Head of caudate nucleus (tissue), 42 donors: ENCODE data around the gene ENTR1.
A peak's percentile ranks its signal among the peaks of the same experiment; 100 is the strongest.

ENCODE experiments used
- DNase-seq, 42 donors: peaks; one replicate each; pipeline versions ENCODE4 v3.0.0 to v3.0.0-alpha.2; 2020 to 2021; ENCODE audit warnings: mixed read lengths in 7 of 42
- intact Hi-C: fragments of 100-400 bp; cut with DNase I; formaldehyde crosslinking; loops from one replicate; pipeline ENCODE4 v1.15.0; 2022

The ENTR1 gene

GRCh38 chr9:136441191-136441680 lies 30.8 kb upstream of the ENTR1 start:
- intact Hi-C loops = loop anchor here (5.0 kb wide), 1 partner anchor 39 kb away; the partner anchor contains the start of gene SNAPC4
- DNase-seq = peak in 3 of 42 donors; percentile 24 to 61 (median 52)

GRCh38 chr9:136439481-136440408 lies 29.3 kb upstream of the ENTR1 start, which contains the start of gene INPP5E:
Gene INPP5E (minus strand): TSS chr9:136439845. CDS start chr9:136439419, 426 bp downstream.
- intact Hi-C loops = loop anchor here (5.0 kb wide), 1 partner anchor 37 kb away; the partner anchor contains the start of gene SNAPC4

GRCh38 chr9:136438548-136439480 lies 28.4 kb upstream of the ENTR1 start:
- peak in 14 of 42 donors; percentile 6 to 45 (median 24) for DNase-seq
- intact Hi-C loops = no loop called here

More at GRCh38 chr9:136439481-136440408, 29.3 kb upstream of the ENTR1 start, which contains the start of gene INPP5E:
- DNase-seq = peak in 41 of 42 donors; percentile 13 to 90 (median 76)

- intact Hi-C loops = no loop called here
- DNase-seq = peak in 29 of 42 donors; percentile 15 to 71 (median 42)
Observed at GRCh38 chr9:136437839-136438547, 27.6 kb upstream of the ENTR1 start.

GRCh38 chr9:136437430-136437829 lies 27.0 kb upstream of the ENTR1 start:
- no peak for DNase-seq
- intact Hi-C loops = no loop called here

- no peak for DNase-seq
- intact Hi-C loops = no loop called here
Observed at GRCh38 chr9:136436055-136436634, 25.7 kb upstream of the ENTR1 start.

DNA sequence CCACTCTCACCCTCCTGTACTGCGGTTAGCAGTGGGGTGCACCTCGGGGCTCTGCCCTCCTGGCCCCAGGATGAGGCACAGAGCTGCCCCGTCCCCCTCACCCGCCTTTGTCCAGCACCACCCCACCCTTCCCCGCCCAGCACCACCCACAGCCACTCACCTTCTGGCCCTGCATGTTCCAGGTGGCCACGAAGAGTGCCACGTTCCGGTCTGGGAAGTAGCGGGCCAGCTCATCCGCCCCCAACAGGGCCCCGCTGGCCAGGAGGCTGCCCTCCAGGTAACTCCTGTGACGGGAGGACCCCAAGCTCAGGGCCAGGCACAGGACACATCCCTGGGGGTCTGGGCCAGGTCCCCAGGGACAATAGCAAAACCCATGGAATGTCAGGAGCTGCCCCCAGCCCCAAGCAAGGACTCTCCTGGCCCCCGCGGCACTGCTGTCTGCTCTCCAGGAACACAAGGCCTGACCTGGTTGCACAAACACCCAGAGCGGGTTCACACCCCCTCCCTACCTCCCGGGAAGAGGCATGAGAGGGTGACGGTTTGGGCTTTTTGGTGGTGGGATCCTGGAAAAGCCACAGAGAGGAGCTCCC lies 24.3 kb upstream of the ENTR1 start:
- intact Hi-C loops = no loop called here
- no peak for DNase-seq

GRCh38 chr9:136433849-136434579 lies 23.6 kb upstream of the ENTR1 start:
- intact Hi-C loops = no loop called here
- DNase-seq = no peak

DNA sequence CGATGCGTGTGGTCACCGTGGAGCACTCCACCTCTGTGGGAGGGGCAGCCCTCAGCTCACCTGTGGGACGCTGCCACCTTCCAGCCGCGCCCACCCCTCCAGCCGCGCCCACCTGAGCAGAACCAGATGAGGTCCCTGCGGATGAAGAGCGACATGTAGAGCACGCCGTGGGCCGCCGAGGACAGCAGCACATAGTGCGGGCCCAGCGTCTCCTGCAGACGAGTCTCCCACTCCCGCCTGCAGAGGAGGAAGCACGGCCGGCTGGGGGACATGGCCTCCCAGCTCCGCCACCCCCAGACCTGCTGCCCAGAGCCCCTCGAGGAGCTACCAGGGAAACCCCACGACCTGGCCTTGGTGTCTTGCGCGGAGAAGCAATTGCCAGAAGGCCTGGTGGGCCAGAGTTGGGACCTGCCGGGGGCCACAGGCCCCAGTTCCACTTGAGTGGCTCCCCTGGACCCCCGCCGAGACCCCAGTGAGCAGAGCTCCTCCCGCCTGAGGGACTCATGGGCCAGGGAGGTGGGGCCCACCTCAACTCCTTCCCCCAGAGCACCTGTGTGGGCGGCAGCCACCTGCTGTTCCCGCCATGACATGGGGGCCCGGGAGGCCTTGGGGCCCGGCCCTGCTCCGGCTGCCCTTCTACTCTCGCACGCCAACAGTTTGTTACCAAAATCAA lies 22.8 kb upstream of the ENTR1 start:
- intact Hi-C loops = no loop called here
- DNase-seq = no peak

DNA sequence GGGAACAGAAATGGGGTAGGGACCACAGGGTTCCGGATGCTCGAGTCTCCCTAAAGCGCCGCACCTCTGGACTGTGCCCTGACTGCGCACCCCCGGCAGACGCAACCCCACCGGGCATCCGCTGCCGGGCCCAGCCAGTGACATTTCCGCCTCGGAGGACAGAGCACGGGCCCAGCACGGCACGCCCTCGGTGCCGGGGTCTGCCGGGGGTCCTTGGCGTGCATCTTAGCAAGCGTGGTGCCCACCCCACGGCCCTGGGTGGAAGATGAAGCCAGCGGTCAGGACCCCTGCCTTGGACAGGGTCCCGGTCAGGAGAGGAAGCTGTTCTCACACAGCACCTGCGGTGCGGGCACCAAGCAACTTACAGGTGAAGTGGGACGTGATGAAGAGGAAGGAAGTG lies 22.2 kb upstream of the ENTR1 start:
- DNase-seq = no peak
- intact Hi-C loops = no loop called here

DNA sequence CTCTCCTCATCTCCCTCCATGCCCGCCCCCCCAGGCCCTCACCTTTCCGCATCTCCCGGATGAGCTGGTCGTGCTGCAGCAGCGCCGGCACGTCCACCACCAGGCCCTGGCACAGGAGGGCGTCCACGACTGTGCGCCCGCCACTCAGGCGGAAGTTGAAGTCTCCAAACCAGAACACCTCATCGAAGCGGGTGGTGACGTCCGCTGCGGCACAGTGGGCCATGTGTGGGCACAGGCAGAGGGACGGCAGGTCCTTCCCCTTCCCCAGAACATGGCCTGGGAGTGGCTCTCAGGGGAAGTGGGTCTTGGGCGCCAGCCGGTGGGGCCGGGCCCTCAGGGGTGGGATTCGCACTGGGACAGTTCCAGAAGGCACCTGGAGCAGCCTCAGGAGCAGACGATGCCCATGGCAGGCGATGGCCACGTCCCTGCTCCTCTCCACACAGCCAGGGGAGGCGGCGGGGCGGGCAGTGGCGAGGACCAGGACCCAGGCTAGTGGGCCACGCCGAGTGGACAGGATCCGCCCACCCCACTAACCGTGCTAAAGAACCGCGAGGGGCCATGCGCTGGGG lies 21.5 kb upstream of the ENTR1 start:
- intact Hi-C loops = no loop called here
- DNase-seq = no peak

DNA sequence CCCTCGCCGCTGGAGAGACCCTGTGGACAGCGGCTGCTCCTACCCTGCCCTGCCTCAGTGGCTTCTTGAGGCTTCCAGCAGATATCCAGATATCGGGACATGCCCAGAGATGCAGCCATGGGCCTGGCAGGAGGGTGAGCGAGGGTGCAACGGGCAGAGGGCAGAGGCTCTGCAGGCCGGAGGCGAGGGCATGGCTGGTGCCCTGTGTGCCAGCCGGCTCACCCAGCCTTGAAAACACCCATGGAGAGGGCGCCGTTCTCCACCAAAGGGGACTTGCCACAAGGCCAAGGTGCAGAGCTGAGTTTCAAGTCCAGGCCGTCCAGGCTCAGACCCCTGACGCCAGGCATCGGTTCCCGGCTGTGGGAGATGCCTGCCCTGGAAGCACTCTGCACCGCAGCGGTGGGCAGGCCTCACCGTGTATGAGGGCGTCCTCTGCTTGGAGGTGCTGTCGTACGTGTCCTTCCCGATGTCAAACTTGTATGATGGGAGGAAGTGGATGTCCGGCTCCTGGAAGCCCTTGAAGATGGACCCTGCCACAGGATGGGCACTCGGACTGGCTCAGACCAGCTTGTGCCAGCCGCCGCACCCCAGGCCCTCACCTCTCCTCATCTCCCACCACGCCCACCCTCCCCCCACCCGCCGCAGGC lies 20.3 kb upstream of the ENTR1 start:
- intact Hi-C loops = no loop called here
- DNase-seq = no peak

GRCh38 chr9:136429683-136430491 lies 19.5 kb upstream of the ENTR1 start:
- intact Hi-C loops = no loop called here
- no peak for DNase-seq

- DNase-seq = no peak
- intact Hi-C loops = no loop called here
Observed at GRCh38 chr9:136429075-136429628, 18.7 kb upstream of the ENTR1 start.

DNA sequence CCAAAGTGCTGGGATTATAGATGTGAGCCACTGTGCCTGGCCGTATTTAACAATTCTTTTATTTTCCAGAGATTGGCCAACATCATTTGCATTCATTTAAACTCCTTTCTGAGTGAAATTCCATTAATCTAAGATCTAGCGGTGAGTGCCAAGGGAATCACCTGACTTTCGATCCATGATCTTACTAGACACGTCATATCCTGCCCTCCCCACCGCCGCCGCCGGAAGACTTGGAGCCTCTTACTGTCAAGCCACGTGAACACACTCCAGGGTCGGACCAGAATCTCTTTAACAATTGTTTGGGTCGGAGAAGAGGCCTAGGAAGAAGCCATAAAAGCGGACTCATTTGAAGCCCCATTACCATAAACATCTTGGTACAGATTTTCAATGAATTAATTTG lies 16.4 kb upstream of the ENTR1 start:
- no peak for DNase-seq
- intact Hi-C loops = no loop called here
